Measurements from ENCODE around the gene ADARB2.

The ADARB2 gene

GRCh38 chr10:1212571-1213141 lies 524.7 kb downstream of the ADARB2 start:
- no peak for DNase-seq

- DNase-seq, result no peak
Observed at GRCh38 chr10:1211844-1212570, 525.3 kb downstream of the ADARB2 start.

- DNase-seq, result no peak
Observed at GRCh38 chr10:1210667-1211066, 526.7 kb downstream of the ADARB2 start.

- DNase-seq, result no peak
Observed at GRCh38 chr10:1209355-1209979, 527.9 kb downstream of the ADARB2 start.

DNA sequence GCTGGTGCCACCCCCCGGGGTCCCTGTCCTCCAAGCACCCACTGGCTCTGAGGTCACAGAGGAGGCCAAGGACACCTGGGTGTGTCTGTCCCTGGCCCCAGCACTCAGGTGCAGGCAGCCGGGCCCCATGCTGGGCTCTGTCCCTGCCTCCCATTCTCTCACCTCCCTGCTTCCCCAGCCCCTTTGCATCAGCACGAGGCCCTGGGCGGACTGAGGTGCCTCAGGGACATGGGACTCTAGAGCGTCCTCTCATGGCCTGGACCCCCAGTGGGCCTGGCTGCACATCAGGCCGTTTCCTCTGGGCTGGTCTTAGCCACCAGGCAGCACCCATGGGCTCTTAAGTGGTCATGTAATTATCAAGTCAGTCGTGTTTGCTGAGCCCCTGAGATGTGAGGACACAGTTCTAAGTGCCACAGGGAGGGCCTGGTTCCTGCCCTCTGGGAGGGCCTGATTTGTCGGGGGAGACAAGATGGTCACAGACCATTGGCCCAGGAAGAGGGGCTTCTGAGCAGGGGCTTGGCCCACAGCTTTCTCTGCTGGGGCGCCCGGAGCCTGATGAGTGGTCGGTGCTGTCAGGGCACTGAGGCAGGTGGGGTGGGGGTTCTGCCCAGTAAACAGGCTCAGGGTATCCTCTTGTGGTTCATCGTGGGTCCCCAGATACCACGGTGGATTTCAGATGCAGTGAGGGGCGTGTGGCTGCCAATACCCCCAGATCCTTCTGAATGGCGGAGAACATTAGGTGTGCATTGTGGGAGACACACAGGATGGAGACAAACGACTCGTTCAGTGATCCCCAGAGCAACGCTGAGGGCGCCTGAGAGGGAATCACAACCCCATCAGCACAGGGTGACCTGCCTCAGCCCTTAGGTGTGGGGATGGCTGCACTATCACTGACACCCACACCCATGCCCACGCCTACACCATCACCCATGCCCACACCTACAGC lies 528.7 kb downstream of the ADARB2 start:
- DNase-seq, result no peak

DNA sequence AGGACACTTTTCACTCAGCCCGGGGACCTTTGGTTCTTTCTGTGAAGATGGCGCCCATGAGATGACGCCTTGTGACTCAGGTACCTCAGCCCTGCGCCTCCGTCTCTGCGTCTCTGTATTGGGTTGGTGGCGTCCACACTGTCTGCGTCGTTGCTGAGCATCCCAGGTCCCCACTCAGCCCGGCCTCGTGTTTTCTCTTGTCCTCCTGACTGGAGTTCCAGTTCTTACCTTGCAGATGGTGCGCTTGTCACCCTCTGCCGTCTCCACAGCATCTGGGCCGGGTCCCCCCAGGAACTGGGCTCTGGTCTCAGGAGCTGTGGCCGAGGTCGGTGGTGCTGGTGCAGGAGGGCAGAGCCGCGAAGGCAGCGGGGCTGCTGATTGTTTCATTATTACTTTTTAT lies 530.7 kb downstream of the ADARB2 start:
- no peak for DNase-seq

DNA sequence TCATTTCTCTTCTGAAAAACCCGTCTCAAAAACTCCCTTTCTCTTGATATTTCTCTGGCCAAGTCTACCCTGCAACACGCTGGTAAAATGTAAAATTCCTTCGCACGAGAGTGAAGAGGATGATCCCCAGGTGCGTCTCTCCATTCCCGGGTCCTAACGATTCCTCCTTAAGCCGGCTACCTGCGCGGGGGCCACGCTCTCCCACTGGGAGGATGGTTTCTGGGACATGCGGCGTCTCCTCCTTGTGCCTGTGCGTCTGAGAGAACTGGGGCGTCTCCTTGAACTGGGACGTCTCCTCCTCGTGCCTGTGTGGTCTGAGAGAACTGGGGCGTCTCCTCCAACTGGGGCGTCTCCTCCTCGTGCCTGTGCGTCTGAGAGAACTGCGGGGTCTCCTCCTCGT lies 531.2 kb downstream of the ADARB2 start:
- DNase-seq, result no peak

- DNase-seq, result no peak
Observed at GRCh38 chr10:1205450-1206030, 531.8 kb downstream of the ADARB2 start.

DNA sequence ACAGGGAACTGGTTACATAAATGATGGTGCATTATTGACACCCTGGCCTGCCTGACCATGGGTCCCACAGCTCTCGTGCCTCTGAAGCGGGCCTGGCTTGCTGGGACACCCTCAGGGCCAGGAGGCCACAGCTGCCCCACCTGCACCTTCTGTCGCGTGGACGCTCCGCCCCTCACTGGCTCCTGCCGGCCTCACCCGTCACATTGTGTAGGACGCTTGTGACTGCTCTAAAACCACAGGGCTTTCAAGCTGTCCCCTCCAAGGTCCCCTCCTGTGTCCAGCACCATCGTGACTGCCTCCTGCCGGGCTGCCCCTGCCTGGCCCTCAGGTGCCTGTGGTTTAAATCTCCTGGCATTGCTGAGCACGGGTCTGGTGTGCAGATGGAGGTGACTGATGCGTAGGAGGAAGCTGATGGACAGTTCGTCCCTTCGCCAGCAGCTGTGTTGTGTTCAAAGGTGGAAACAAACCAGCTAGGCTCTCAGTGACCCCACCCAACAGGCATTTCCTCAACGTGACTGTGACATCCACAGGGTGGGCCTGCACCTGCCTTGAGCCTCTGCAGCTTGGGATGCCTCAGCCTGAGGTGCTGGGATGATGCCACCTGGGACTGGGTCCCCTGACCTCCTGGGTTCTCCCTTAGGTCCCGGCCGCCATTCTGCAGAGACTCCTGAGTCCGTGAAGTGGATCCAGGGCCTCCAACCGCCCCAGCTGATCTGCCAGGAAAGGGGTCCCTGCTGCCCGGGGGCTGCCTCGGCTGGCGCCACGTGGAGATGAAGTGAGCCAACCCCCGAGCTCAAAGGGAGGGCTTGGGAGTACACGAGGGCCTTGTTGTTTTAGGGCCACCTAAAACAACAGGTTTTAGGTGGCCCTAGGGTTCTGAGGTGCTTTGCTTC lies 532.6 kb downstream of the ADARB2 start:
- DNase-seq, result no peak

DNA sequence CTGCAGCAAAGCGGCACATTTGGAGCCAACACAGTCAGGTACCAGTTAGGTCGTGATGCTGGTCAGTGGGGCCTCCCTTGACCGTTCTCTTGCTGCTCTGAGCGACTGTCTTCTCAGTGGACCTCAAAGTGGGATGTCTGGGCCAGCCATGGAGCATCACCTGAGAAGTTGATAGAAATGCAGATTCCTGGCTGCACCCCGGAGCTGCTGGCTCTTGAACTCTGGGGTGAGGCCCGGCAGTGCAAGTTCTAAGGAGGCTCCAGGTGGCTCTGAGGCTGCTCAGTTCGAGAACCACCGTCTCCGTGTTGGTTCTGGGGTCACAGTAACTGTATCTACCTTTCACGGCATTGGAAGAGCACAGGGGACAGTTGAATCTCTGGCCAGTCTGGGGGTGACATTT lies 533.6 kb downstream of the ADARB2 start:
- DNase-seq, result no peak

- DNase-seq, result no peak
Observed at GRCh38 chr10:1203216-1203615, 534.1 kb downstream of the ADARB2 start.

DNA sequence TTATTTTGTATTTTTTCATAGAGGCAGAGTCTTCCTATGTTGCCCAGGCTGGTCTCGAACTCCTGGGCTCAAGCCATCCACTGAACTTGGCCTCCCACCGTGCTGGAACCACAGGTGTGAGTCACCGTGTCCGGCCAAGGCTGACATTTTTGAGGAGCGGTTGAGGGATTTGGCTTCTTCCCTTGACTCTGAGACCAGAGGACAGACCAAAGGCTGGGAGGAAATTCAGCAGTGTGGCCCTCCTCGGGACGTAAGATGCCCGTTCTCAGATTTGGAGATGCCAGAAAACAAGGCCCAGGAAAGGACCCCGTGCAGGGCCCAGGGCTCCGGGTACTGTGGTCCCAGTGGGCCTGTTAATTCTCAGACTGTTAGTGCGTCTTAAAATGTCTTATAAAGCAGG lies 535.0 kb downstream of the ADARB2 start:
- no peak for DNase-seq

DNA sequence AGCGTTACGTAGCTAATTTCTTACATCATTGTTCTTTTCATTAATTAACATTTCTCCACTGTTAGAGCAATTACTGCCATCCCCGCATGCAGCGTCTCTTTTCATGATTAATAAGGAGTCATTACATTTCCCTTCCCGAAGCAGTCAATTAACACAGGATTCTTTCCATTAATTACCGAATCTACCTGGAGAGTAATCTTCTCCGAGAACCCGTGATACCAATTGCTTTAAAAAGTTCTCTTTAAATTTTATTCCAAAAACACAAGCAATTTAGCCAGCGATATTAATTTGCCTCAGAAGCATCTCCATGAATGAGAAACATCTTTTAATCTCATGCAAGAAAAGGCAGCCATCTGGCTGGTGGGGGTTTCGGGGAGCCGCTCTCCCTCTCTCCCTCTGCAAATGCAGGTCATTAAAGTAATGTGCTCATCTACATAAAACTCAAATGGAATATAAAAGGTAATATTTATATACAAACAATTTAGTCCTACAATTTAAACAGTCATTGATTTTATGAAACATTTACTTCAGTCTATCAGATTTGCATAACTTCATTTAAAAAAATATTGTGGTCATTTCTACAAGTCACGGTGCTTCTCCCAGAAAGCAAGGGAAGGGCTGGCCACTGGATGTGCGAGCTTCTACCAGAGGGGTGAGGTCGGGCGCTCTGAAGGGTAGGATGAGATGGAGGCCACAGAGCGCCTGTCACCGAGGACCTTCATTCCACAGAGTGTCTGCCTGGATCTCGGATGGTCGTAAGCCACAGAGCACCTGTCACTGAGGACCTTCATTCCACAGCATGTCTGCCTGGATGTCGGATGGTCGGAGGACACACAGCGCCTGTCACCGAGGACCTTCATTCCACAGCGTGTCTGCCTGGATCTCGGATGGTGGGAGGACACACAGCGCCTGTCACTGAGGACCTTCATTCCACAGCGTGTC lies 536.2 kb downstream of the ADARB2 start:
- DNase-seq, result no peak

DNA sequence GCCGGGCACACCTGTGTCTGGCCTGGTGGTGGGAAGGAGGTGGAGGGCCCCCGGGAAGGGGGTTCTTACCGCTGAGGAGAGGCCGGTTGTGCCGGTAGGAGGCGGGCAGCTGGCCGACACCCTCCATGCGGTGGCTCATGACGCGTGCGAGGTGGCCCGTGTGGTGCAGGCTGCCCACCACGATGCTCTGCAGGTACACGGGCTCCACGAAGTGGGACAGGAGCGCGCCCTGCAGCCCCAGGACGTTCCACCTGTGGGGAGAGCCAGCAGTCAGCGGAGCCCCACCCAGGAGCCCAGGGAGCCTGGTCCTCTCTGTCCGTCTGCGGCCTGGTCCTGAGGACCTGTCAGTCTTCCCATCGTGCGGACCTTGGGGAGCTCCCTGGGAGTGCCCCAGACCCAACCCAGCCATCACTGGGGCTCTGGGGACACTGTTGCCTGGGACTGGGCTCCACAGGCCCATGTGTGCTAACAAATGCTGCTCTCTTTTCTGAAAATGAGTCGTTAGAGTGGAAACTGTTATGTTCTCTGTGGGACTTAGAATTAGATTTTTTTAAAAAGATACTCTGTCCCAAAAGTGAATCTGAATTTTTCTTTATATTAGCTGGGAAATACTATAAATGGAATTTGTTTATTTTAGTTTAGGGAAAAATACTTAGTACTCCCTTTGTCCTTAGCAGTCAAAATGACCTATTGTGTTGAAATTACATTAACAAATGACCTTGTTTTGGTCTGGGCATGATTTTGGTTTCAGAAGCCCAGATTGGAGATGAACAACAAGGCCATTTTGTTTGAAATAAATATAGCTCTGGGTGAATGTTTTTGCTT lies 537.2 kb downstream of the ADARB2 start:
- no peak for DNase-seq

DNA sequence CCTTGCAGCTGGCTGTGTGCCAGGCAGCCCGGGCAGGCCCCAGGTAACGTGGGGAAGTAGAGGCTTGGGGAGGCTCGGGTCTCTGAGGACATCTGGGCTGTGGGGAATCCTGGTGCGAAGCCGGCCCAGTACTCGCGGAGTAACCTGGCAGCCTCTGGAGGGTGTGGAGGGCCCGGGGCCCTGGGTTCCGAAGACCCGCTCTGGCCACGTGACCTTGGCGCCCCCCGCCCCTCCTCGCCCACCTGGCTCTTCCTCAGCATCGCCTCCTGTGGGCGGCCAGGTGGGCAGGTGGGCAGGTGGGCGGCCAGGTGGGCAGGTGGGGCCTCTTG lies 538.0 kb downstream of the ADARB2 start:
- DNase-seq, result no peak

- peak in 1 of 2 experiments; percentile 6 for DNase-seq
Observed at GRCh38 chr10:1198453-1199344, 538.6 kb downstream of the ADARB2 start.

DNA sequence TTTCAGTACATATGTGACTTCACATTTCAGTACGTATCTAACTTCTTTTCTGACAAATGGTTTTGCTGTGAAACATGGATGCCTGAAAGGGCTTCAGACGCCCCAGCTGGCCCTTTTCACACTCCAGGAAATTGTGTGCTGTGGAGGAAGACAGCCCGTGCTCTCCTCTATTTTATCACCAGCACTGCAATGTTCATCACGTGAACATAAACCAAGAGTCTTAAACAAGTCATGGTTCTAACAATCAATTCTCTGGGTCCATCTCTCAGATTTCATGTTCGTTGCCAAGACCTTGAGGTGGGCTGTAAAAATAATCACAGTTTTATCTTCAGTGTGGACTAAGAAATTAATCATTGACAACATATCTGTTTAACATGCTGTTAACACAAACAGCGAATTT lies 539.9 kb downstream of the ADARB2 start:
- DNase-seq, result no peak

DNA sequence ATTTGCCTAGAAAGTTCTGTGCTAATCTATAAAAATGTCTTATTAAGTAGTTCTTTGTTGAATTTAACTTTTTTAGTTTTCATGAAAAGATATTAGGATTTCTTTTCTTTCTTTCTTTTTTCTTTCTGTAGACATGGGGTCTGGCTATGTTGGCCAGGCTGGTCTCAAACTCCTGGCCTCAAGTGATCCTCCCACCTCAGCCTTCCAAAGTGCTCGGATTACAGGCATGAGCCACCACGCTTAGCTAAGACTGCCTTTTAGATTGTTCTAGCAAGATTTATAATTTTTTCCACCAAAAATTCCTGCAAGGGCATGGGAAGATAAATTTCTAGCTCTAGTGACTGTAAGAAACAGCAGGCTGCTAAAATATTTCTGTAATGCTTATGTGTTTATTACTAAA lies 540.7 kb downstream of the ADARB2 start:
- DNase-seq, result no peak

- DNase-seq, result no peak
Observed at GRCh38 chr10:1195828-1196227, 541.5 kb downstream of the ADARB2 start.
